ENCODE measurements around the gene FAM78A.

DNA sequence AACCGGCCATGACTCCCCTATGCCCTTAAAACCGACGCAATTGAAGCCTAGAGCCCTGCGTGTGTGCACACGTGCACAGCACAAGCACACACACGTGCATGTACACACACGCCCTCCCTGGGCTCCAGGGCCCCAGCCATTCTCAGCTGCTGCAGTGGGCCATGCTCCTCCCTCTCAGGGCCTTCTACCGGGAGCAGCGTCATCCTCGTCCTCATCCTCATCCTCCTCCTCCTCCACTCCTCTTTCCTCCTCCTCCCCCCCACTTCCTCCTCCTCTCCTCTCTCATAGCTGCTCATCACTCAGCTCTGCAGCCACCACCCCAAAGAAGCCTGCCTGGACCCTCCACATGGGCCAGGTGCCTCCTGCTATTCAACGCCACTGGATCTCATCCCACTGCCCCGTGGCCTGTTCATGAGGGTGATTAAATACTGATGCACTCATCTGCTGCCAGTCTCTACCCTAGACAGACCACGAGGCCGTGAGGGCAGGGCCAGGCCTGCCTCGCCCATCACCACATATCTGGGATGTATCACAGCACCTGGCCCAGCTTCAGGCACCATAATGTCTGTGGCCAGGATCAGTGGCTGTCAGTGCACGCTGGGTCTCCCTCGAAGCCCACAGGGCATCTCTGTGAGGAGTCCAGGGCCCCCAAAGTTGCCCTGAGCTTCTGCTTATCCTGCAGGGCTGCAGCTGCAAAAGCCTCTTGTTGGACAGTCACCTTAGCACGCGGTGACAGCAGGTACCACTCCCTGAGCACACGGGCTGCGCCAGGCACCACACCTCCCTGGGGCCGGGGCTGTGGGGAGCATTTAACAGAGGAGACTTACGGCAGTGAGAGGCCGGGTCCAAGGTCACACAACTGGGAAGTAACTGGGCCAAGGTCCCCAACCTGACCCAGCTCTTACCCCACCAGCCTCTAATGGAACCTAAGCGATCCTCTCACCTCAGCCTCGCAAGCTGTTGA, 9.8 kb downstream of the FAM78A start:
- no peak for TF ChIP-seq EZH2phosphoT487 (IDR thresholded peaks at IDR 0.05; ENCODE audit: low read depth)
- TF ChIP-seq, protein P1, sequence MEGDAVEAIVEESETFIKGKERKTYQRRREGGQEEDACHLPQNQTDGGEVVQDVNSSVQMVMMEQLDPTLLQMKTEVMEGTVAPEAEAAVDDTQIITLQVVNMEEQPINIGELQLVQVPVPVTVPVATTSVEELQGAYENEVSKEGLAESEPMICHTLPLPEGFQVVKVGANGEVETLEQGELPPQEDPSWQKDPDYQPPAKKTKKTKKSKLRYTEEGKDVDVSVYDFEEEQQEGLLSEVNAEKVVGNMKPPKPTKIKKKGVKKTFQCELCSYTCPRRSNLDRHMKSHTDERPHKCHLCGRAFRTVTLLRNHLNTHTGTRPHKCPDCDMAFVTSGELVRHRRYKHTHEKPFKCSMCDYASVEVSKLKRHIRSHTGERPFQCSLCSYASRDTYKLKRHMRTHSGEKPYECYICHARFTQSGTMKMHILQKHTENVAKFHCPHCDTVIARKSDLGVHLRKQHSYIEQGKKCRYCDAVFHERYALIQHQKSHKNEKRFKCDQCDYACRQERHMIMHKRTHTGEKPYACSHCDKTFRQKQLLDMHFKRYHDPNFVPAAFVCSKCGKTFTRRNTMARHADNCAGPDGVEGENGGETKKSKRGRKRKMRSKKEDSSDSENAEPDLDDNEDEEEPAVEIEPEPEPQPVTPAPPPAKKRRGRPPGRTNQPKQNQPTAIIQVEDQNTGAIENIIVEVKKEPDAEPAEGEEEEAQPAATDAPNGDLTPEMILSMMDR (IDR thresholded peaks at IDR 0.05; ENCODE audit: low read depth, low read length): no peak

Measured in OCI-LY3 (cell line).